Dendritic cell treated with granulocyte-macrophage colony-stimulating factor and Interleukin-4, amounts not matched to agents 40 ng/mL and 50 ng/mL, for 4 days (primary cell): ENCODE results near the gene CLSTN2.

Source experiments
- H3K27ac Mint-ChIP-seq: one replicate; pipeline ENCODE4 v1.8.0; 2022; ENCODE audit warnings: mild to moderate bottlenecking, mixed read lengths
- H3K27me3 Mint-ChIP-seq: one replicate; pipeline ENCODE4 v1.8.0; 2022; ENCODE audit warnings: mild to moderate bottlenecking, mixed read lengths
- H3K36me3 Mint-ChIP-seq: one replicate; pipeline ENCODE4 v1.8.0; 2022; ENCODE audit warnings: low read depth, mixed read lengths
- H3K4me1 Mint-ChIP-seq: one replicate; pipeline ENCODE4 v1.8.0; 2022; ENCODE audit warnings: low read depth, mixed read lengths
- H3K4me3 Mint-ChIP-seq: one replicate; pipeline ENCODE4 v1.8.0; 2022; ENCODE audit warnings: mild to moderate bottlenecking, moderate library complexity, mixed read lengths
- H3K9me3 Mint-ChIP-seq: one replicate; pipeline ENCODE4 v1.8.0; 2022; ENCODE audit warnings: mixed read lengths
- intact Hi-C: fragments of 100-400 bp; cut with micrococcal nuclease; formaldehyde crosslinking; loops from one replicate; pipeline ENCODE4 v1.15.0; 2022

Gene CLSTN2

DNA sequence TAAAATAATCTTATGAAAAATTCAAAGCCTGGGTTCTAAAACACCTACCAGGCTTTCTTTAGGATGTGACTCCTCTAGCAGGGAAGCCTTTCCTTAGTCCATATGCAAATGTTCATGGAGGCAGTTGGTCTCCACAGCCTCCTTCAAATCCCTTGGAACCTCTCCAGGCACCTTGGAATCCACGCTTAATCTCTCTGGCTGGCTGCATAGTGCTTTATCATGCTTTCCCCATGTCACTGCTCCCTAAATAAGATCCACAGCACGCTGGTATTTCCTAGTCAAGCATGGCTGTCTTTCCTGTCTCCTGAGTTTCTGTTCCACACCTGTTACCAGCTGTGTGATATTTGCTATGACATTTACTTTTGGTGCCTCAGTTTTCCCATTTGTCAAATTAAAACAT is 71.3 kb downstream of the CLSTN2 start:
- no peak overlapping the region for H3K4me3 Mint-ChIP-seq
- H3K9me3 Mint-ChIP-seq = no peaks in the 10 kb centered on the region
- no peaks in the 10 kb centered on the region for H3K27me3 Mint-ChIP-seq
- H3K27ac Mint-ChIP-seq = no peak overlapping the region
- H3K36me3 Mint-ChIP-seq = no peaks in the 10 kb centered on the region
- intact Hi-C loops = no loop called here
- no peaks in the 10 kb centered on the region for H3K4me1 Mint-ChIP-seq

GRCh38 chr3:140007081-140007480 is 72.1 kb downstream of the CLSTN2 start:
- Mint-ChIP-seq H3K27me3 (no peaks in the 10 kb centered on the region), H3K9me3 (no peaks in the 10 kb centered on the region), H3K27ac (no peak overlapping the region), H3K4me1 (no peaks in the 10 kb centered on the region), H3K4me3 (no peak overlapping the region), H3K36me3 (no peaks in the 10 kb centered on the region)
- intact Hi-C loops = no loop called here

- H3K9me3 Mint-ChIP-seq = no peaks in the 10 kb centered on the region
- H3K4me3 Mint-ChIP-seq = no peak overlapping the region
- intact Hi-C loops = no loop called here
- H3K4me1 Mint-ChIP-seq = no peaks in the 10 kb centered on the region
- H3K27ac Mint-ChIP-seq = no peak overlapping the region
- H3K36me3 Mint-ChIP-seq = no peaks in the 10 kb centered on the region
- H3K27me3 Mint-ChIP-seq = no peaks in the 10 kb centered on the region
Measured at GRCh38 chr3:140007911-140008869, 73.2 kb downstream of the CLSTN2 start.

DNA sequence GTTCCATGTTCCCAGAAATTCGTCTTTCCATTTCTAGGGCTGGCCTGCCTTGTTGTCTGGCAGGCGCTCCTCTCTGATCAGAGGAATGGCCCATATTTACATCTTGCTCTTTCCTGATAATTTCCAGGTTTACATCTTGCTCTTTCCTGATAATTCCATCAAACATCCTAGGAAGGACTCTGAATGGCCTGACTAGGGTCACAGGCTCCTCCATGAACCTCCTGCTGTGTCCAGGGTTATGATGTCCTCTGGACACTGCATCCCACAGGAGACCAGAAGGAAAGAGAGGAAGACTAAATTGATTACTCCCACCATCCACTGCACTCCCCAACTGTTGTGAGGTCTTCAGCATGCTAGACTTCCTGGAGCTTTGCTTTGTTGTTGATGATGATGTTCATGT is 75.4 kb downstream of the CLSTN2 start:
- Mint-ChIP-seq H3K36me3 (no peaks in the 10 kb centered on the region), H3K27ac (no peak overlapping the region), H3K9me3 (no peaks in the 10 kb centered on the region), H3K4me1 (no peaks in the 10 kb centered on the region), H3K27me3 (no peaks in the 10 kb centered on the region), H3K4me3 (no peak overlapping the region)
- intact Hi-C loops = no loop called here

DNA sequence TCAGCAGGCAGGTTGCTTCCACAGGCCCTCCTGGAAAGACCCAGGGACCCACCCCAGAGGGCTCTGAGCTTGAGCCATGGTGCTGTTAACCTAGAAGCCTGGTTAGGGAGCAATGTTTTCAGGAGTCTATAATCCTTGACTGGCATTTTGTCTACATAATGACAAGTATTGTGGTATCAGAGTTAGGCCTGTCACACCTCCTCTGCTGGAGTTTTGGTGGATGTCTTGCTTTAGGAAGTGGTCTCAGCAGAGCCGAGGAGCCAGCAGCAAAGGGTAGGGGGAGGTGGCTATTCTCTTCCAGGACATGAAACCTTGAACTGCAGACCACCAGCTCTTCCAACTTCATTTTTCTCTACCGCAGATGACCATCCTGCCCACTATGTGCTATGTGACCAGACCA is 76.1 kb downstream of the CLSTN2 start:
- Mint-ChIP-seq H3K4me1 (no peaks in the 10 kb centered on the region), H3K4me3 (no peak overlapping the region), H3K27ac (no peak overlapping the region), H3K9me3 (no peaks in the 10 kb centered on the region), H3K36me3 (no peaks in the 10 kb centered on the region), H3K27me3 (no peaks in the 10 kb centered on the region)
- intact Hi-C loops = no loop called here

- H3K4me1 Mint-ChIP-seq = no peaks in the 10 kb centered on the region
- H3K36me3 Mint-ChIP-seq = no peaks in the 10 kb centered on the region
- H3K27ac Mint-ChIP-seq = no peak overlapping the region
- intact Hi-C loops = no loop called here
- no peak overlapping the region for H3K4me3 Mint-ChIP-seq
- H3K9me3 Mint-ChIP-seq = no peaks in the 10 kb centered on the region
- H3K27me3 Mint-ChIP-seq = no peaks in the 10 kb centered on the region
Measured at GRCh38 chr3:140011611-140012277, 76.8 kb downstream of the CLSTN2 start.

- H3K4me1 Mint-ChIP-seq = no peaks in the 10 kb centered on the region
- no peaks in the 10 kb centered on the region for H3K9me3 Mint-ChIP-seq
- H3K27me3 Mint-ChIP-seq = no peaks in the 10 kb centered on the region
- H3K4me3 Mint-ChIP-seq = no peak overlapping the region
- intact Hi-C loops = no loop called here
- no peak overlapping the region for H3K27ac Mint-ChIP-seq
- H3K36me3 Mint-ChIP-seq = no peaks in the 10 kb centered on the region
Measured at GRCh38 chr3:140013220-140013619, 78.2 kb downstream of the CLSTN2 start.

GRCh38 chr3:140014831-140015495 is 80.0 kb downstream of the CLSTN2 start:
- no peaks in the 10 kb centered on the region for H3K36me3 Mint-ChIP-seq
- H3K27ac Mint-ChIP-seq = no peak overlapping the region
- H3K9me3 Mint-ChIP-seq = no peaks in the 10 kb centered on the region
- H3K27me3 Mint-ChIP-seq = no peaks in the 10 kb centered on the region
- intact Hi-C loops = no loop called here
- no peaks in the 10 kb centered on the region for H3K4me1 Mint-ChIP-seq
- H3K4me3 Mint-ChIP-seq = no peak overlapping the region

DNA sequence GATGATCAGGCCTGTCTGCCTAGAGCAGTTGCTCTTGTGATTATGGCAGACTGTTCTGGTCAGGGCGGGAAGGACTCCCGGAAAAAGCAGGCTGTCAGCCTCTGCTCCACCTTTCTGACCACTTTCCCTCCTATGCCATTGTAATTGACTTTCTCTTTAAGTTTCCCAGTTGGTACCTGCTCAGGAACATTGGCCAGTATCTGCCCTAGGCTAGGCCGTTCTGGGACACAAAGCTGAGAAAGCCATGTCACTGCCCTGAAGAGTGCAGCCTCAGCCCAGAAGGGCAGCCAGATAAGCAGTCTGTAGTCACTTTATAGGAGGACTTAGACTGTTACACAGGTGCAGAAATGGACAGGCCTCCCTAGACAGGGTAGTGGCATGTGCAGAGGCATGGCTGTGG is 80.8 kb downstream of the CLSTN2 start:
- Mint-ChIP-seq H3K4me1 (no peaks in the 10 kb centered on the region), H3K27ac (no peak overlapping the region), H3K27me3 (no peaks in the 10 kb centered on the region), H3K4me3 (no peak overlapping the region), H3K9me3 (no peaks in the 10 kb centered on the region), H3K36me3 (no peaks in the 10 kb centered on the region)
- intact Hi-C loops = no loop called here

GRCh38 chr3:140018556-140018955 is 83.6 kb downstream of the CLSTN2 start:
- H3K36me3 Mint-ChIP-seq = no peaks in the 10 kb centered on the region
- H3K27ac Mint-ChIP-seq = no peak overlapping the region
- no peaks in the 10 kb centered on the region for H3K4me1 Mint-ChIP-seq
- H3K4me3 Mint-ChIP-seq = no peak overlapping the region
- no peaks in the 10 kb centered on the region for H3K9me3 Mint-ChIP-seq
- intact Hi-C loops = no loop called here
- no peaks in the 10 kb centered on the region for H3K27me3 Mint-ChIP-seq

- H3K27me3 Mint-ChIP-seq = no peaks in the 10 kb centered on the region
- H3K36me3 Mint-ChIP-seq = no peaks in the 10 kb centered on the region
- no peaks in the 10 kb centered on the region for H3K4me1 Mint-ChIP-seq
- H3K9me3 Mint-ChIP-seq = no peaks in the 10 kb centered on the region
- H3K27ac Mint-ChIP-seq = no peak overlapping the region
- intact Hi-C loops = no loop called here
- no peak overlapping the region for H3K4me3 Mint-ChIP-seq
Measured at GRCh38 chr3:140019946-140020345, 85.0 kb downstream of the CLSTN2 start.

- no peak overlapping the region for H3K27ac Mint-ChIP-seq
- no peaks in the 10 kb centered on the region for H3K9me3 Mint-ChIP-seq
- H3K4me3 Mint-ChIP-seq = no peak overlapping the region
- no peaks in the 10 kb centered on the region for H3K36me3 Mint-ChIP-seq
- H3K27me3 Mint-ChIP-seq = no peaks in the 10 kb centered on the region
- intact Hi-C loops = no loop called here
- no peaks in the 10 kb centered on the region for H3K4me1 Mint-ChIP-seq
Measured at GRCh38 chr3:140020541-140020940, 85.6 kb downstream of the CLSTN2 start.

DNA sequence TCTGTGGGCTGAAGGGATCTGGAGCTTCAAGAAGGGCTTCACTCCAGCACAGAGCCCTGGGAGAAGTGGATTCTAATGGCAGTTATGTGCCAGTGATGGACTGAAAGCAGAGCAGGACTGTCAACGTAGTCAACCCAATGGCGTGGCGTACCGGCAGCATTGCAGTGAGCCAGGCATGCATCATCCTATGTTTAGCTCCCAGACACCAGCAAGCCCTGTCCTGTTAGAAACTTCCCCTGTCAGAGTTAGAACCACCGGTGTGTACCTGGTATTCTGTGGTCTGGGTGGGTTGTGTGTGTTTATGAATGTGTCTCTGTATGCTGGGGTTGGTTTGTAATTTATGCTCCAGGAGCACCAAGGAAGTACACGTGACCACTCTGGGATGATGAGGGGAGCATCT is 86.3 kb downstream of the CLSTN2 start:
- no peak overlapping the region for H3K27ac Mint-ChIP-seq
- no peaks in the 10 kb centered on the region for H3K27me3 Mint-ChIP-seq
- intact Hi-C loops = no loop called here
- H3K4me3 Mint-ChIP-seq = no peak overlapping the region
- no peaks in the 10 kb centered on the region for H3K36me3 Mint-ChIP-seq
- no peaks in the 10 kb centered on the region for H3K4me1 Mint-ChIP-seq
- no peaks in the 10 kb centered on the region for H3K9me3 Mint-ChIP-seq

DNA sequence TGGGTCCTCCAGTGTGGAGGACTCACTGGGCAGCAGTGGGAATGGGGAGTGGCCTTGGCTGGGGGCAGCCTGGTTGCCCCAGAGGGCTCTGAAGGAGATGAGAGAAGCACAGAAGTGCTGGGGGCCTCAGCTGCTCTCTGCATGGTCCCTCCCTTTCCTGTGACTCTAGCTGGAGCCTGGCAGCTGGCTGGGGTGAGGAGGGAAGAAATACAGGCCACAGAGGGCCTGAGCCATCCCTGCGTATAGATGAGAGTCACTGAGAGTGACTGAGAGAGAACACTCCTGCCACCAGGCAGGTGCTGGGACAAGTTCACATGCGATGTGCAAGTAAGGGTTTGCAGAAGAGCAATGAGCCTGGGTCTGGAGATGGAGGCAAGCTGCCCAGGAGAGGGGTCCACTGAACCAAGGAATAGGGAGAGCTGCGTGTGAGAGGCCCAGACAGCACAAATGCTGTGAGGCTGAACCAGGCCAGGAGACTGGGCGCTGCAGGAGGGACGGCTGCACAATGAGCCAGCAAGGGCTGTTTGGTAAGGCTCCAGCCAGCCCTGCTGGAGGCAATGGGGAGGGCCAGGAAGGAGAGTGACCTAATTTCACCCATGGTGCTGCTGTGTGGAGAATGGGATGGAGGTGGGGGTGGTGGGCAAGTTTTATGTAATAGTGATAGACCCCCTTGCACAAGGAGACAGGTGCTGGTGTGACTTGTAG is 87.2 kb downstream of the CLSTN2 start:
- H3K4me3 Mint-ChIP-seq = no peak overlapping the region
- H3K4me1 Mint-ChIP-seq = no peaks in the 10 kb centered on the region
- H3K36me3 Mint-ChIP-seq = no peaks in the 10 kb centered on the region
- intact Hi-C loops = no loop called here
- no peaks in the 10 kb centered on the region for H3K9me3 Mint-ChIP-seq
- no peaks in the 10 kb centered on the region for H3K27me3 Mint-ChIP-seq
- H3K27ac Mint-ChIP-seq = no peak overlapping the region
